GM12892 (cell line): ENCODE data around the gene RHOJ.

Source experiments
- POLR2A ChIP-seq: IDR thresholded peaks from 2 replicates; pipeline ENCODE4 v1.6.1; 2011; ENCODE audit warnings: low read depth, low read length, control low read depth
- POLR2AphosphoS5 ChIP-seq: IDR thresholded peaks from 2 replicates; pipeline ENCODE4 v1.6.1; 2011; ENCODE audit warnings: low read depth, low read length, control low read depth

DNA sequence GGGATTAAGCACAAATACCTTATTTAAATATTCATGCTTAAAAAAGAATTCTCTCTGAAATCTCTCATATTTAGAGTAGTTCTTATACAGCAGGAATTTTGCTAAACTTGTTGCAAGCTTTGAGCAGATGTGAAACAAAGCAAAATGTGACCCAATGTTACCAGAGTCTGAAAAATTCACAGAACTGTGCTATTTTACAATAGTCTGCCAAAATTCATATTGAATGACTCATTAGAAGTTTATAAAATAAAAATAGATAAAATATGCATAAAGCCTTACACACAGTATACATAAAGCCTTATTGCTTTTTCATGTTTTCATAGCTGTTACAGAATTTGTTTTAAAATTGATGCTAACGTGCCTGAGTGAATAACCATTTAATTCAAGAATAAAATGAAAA is 17.8 kb upstream of the RHOJ start:
- no peak for TF ChIP-seq POLR2A
- no peak for TF ChIP-seq POLR2AphosphoS5
